Tibial artery (tissue), 4 donors: ENCODE measurements around the gene PRDM5.

ENCODE experiments used
- DNase-seq, 2 donors: peaks; one replicate each; pipeline ENCODE4 v3.0.0-alpha.2; 2019
- H3K27ac ChIP-seq, 2 donors: fragments of 200-600 bp; sonication (generic) in 1 of 2; 1 replicate in 1 of 2; 2 replicates in 1 of 2; pipeline ENCODE4 v1.5.1; 2018 to 2019; ENCODE audit warnings: mild to moderate bottlenecking in 1 of 2
- H3K27me3 ChIP-seq, 2 donors: fragments of 200-600 bp; sonication (generic) in 1 of 2; one replicate each; pipeline versions ENCODE4 v1.5.1 to v1.6.0; 2016 to 2019
- H3K36me3 ChIP-seq, 3 donors: fragments of 200-600 bp; sonication (generic) in 2 of 3; one replicate each; pipeline ENCODE4 v1.5.1; 2016 to 2019; ENCODE audit warnings: mild to moderate bottlenecking in 2 of 3
- H3K4me1 ChIP-seq, 4 donors: fragments of 200-600 bp; sonication (generic) in 2 of 4; 1 replicate in 3 of 4; 2 replicates in 1 of 4; pipeline ENCODE4 v1.5.1; 2016 to 2019
- H3K4me3 ChIP-seq, 2 donors: fragments of 200-600 bp; sonication (generic) in 1 of 2; 1 replicate in 1 of 2; 2 replicates in 1 of 2; pipeline ENCODE4 v1.5.1; 2018 to 2019; ENCODE audit warnings: mild to moderate bottlenecking in 2 of 2
- H3K9me3 ChIP-seq, 3 donors: fragments of 200-600 bp; sonication (generic) in 1 of 3; one replicate each; pipeline ENCODE4 v1.5.1; 2016 to 2019
- CTCF ChIP-seq, 2 experiments: fragments of 200-600 bp in 1 of 2; fragments of 450-650 bp in 1 of 2; IDR thresholded peaks; one replicate each; pipeline ENCODE4 v1.5.1; 2017 to 2019; ENCODE audit warnings: antibody characterized with exemption in 2 of 2, mild to moderate bottlenecking in 1 of 2, moderate library complexity in 1 of 2
- intact Hi-C: fragments of 100-400 bp; cut with DNase I; formaldehyde crosslinking; loops from one replicate; pipeline ENCODE4 v1.15.0; 2023; ENCODE audit warnings: low total_unique reads

PRDM5 gene

DNA sequence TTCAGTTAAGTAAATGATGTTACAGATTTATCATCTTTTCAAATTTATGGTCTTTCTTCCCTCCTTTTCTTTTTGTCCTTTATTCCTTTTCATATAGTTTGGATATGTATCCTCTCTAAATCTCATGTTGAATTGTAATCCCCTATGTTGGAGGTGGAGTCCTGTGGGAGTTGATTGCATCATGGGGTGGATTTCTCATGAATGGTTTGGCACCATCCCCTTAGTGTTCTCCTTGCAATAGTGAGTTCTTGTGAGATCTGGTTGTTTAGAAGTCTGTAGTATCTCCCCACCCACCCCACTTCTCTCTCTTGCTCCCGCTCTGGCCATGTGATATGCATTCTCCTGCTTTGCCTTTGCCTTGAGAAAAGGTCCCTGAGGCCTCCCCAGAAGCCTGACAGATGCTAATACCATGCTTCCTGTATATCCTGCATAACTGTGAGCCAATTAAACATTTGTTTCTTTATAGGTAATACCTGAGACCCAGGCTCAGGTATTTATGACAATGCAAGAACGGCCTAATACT lies 236.7 kb downstream of the PRDM5 start:
- Histone ChIP-seq H3K27me3 (no peaks in the 10 kb centered on the region), H3K9me3 (no peaks in the 10 kb centered on the region), H3K36me3 (no peaks in the 10 kb centered on the region), H3K27ac (no peak overlapping the region), H3K4me3 (no peak overlapping the region), H3K4me1 (no peaks in the 10 kb centered on the region)
- no peak for TF ChIP-seq CTCF (IDR thresholded peaks at IDR 0.05)
- intact Hi-C loops: no loop called here
- no peak for DNase-seq

- TF ChIP-seq CTCF (IDR thresholded peaks at IDR 0.05): no peak
- no peaks in the 10 kb centered on the region for H3K36me3 ChIP-seq
- no peaks in the 10 kb centered on the region for H3K9me3 ChIP-seq
- intact Hi-C loops: no loop called here
- no peak for DNase-seq
- no peaks in the 10 kb centered on the region for H3K4me1 ChIP-seq
- H3K4me3 ChIP-seq: no peak overlapping the region
- H3K27me3 ChIP-seq: no peaks in the 10 kb centered on the region
- H3K27ac ChIP-seq: no peak overlapping the region
Measured at GRCh38 chr4:120683897-120684540, 238.5 kb downstream of the PRDM5 start.

GRCh38 chr4:120682981-120683380 lies 239.5 kb downstream of the PRDM5 start:
- no peak for TF ChIP-seq CTCF (IDR thresholded peaks at IDR 0.05)
- Histone ChIP-seq H3K4me3 (no peak overlapping the region), H3K4me1 (no peaks in the 10 kb centered on the region), H3K36me3 (no peaks in the 10 kb centered on the region), H3K9me3 (no peaks in the 10 kb centered on the region), H3K27ac (no peak overlapping the region), H3K27me3 (no peaks in the 10 kb centered on the region)
- intact Hi-C loops: no loop called here
- DNase-seq: no peak

DNA sequence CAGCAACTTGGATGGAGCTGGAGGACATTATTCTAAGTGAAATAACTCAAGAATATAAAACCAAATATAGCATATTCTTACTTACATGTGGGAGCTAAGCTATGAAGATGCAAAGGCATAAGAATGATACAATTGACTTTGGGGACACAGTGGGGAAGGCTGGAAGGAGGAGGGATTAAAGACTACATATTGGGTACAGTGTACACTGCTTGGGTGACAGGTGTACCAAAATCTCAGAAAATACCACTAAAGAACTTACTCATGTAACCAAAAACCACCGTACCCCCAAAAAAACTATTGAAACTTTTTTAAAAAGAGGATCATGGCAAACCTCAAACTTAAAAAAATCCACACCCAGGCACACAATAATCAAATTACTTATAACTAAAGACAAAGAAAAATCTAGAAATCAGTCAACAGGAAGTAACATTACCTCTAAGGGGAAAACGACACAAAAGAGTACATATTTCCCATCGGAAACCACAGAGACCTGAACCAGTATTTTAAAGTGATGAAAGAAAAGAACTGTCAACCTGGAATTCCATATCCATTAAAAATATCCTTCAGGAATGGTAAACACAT lies 241.8 kb downstream of the PRDM5 start:
- no peaks in the 10 kb centered on the region for H3K4me1 ChIP-seq
- DNase-seq: no peak
- intact Hi-C loops: no loop called here
- no peak overlapping the region for H3K27ac ChIP-seq
- TF ChIP-seq CTCF (IDR thresholded peaks at IDR 0.05): no peak
- H3K36me3 ChIP-seq: no peaks in the 10 kb centered on the region
- no peak overlapping the region for H3K4me3 ChIP-seq
- peaks cover 0 to under 1% (median 0%) of the 10 kb centered on the region in 3 donors for H3K9me3 ChIP-seq
- no peaks in the 10 kb centered on the region for H3K27me3 ChIP-seq

DNA sequence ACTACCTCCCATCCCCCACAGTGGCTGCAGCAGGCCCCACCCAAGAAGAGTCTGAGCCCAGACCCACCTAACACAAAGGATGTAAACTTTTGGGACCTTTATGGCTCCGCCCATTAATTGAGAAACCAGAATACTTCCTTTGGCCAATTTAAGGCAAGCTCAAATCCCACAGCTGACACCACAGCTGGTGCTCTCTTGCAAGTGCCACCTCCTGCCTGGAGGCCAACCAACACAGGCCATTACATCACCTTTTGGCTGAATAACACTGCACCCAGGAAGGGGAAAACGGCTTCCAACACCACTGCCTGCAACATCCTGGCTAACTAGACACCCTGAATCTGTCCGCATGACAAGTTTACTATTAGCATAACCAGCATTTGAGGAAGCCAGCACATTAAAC lies 248.8 kb downstream of the PRDM5 start:
- Histone ChIP-seq H3K9me3 (peaks cover 0 to 19% (median 13%) of the 10 kb centered on the region in 3 donors), H3K27ac (no peak overlapping the region), H3K27me3 (no peaks in the 10 kb centered on the region), H3K4me1 (no peaks in the 10 kb centered on the region), H3K4me3 (no peak overlapping the region), H3K36me3 (no peaks in the 10 kb centered on the region)
- intact Hi-C loops: no loop called here
- no peak for TF ChIP-seq CTCF (IDR thresholded peaks at IDR 0.05)
- DNase-seq: no peak
